CD14-positive monocyte (primary cell): ENCODE measurements around the gene TEX36. TPM values are rescaled to one million over a fixed set of nuclear protein-coding genes. Genes with fewer than 3 reads are reported as not detected.

Experiments
- DNase-seq, 3 donors: peaks; one replicate each; pipeline ENCODE4 v3.0.0-alpha.2; 2011 to 2022
- H2AFZ ChIP-seq: 2 replicates; pipeline ENCODE4 v1.6.0; 2012; ENCODE audit warnings: mild to moderate bottlenecking, low read depth, low read length, inconsistent platforms; ENCODE audit not compliant: insufficient read depth, poor library complexity, severe bottlenecking
- H3K27ac ChIP-seq, 2 donors: 1 replicate in 1 of 2; 2 replicates in 1 of 2; pipeline ENCODE4 v1.5.1; 2012 to 2013; ENCODE audit warnings: low read length in 2 of 2, control low read depth in 1 of 2, inconsistent platforms in 1 of 2, low read depth in 1 of 2, mild to moderate bottlenecking in 1 of 2
- H3K27me3 ChIP-seq, 2 donors: one replicate each; pipeline versions ENCODE4 v1.6.0 to v1.6.1; 2011 to 2013; ENCODE audit warnings: low read length in 2 of 2; ENCODE audit not compliant: control insufficient read depth in 2 of 2, insufficient read depth in 2 of 2
- H3K36me3 ChIP-seq, 2 donors: replicated peaks in 1 of 2; 1 replicate in 1 of 2; 2 replicates in 1 of 2; pipeline versions ENCODE4 v1.5.1 to v1.6.1; 2012 to 2013; ENCODE audit warnings: low read length in 2 of 2, control low read depth in 1 of 2, inconsistent platforms in 1 of 2, mild to moderate bottlenecking in 1 of 2; ENCODE audit not compliant: insufficient read depth in 2 of 2, control insufficient read depth in 1 of 2
- H3K4me1 ChIP-seq, 2 donors: 1 replicate in 1 of 2; 2 replicates in 1 of 2; pipeline versions ENCODE4 v1.5.1 to v1.6.1; 2012 to 2013; ENCODE audit warnings: low read length in 2 of 2, control low read depth in 1 of 2, inconsistent platforms in 1 of 2, mild to moderate bottlenecking in 1 of 2, moderate library complexity in 1 of 2; ENCODE audit not compliant: insufficient read depth in 2 of 2, control insufficient read depth in 1 of 2
- H3K4me2 ChIP-seq: replicated peaks from 2 replicates; pipeline ENCODE3; 2012; ENCODE audit warnings: low read length, moderate library complexity, mild to moderate bottlenecking; ENCODE audit not compliant: poor library complexity, severe bottlenecking; ENCODE audit errors: extremely low read depth
- H3K4me3 ChIP-seq, 3 experiments: fragments of 200-600 bp in 1 of 3; sonication (generic) in 1 of 3; replicated peaks in 1 of 3; 1 replicate in 2 of 3; 2 replicates in 1 of 3; pipeline ENCODE4 v1.5.1; 2011 to 2013; ENCODE audit warnings: low read length in 3 of 3, mild to moderate bottlenecking in 3 of 3, control low read depth in 2 of 3, low read depth in 2 of 3, inconsistent platforms in 1 of 3, moderate library complexity in 1 of 3
- H3K79me2 ChIP-seq: 2 replicates; pipeline ENCODE4 v1.6.0; 2012; ENCODE audit warnings: mild to moderate bottlenecking, control low read depth, inconsistent platforms, low read length, moderate library complexity; ENCODE audit not compliant: insufficient read depth
- H3K9ac ChIP-seq: 2 replicates; pipeline ENCODE4 v1.6.0; 2017; ENCODE audit warnings: low read length, mild to moderate bottlenecking; ENCODE audit not compliant: insufficient read depth, poor library complexity, severe bottlenecking
- H3K9me3 ChIP-seq, 2 donors: replicated peaks in 1 of 2; 1 replicate in 1 of 2; 2 replicates in 1 of 2; pipeline versions ENCODE4 v1.5.1 to v1.6.1; 2012 to 2013; ENCODE audit warnings: low read length in 2 of 2, control low read depth in 1 of 2; ENCODE audit not compliant: control insufficient read depth in 1 of 2, insufficient read depth in 1 of 2
- H4K20me1 ChIP-seq: 2 replicates; pipeline ENCODE4 v1.6.0; 2012; ENCODE audit warnings: mild to moderate bottlenecking, low read length, control low read depth, moderate library complexity; ENCODE audit not compliant: insufficient read depth
- H3K27ac Mint-ChIP-seq, 7 donors: one replicate each; pipeline ENCODE4 v1.8.0; 2020; ENCODE audit warnings: mild to moderate bottlenecking in 7 of 7, mixed read lengths in 7 of 7, moderate library complexity in 6 of 7, inconsistent platforms in 2 of 7
- H3K27me3 Mint-ChIP-seq, 3 donors: one replicate each; pipeline ENCODE4 v1.8.0; 2021 to 2022; ENCODE audit warnings: low read depth in 3 of 3, mild to moderate bottlenecking in 3 of 3, mixed read lengths in 3 of 3, moderate library complexity in 3 of 3, inconsistent platforms in 1 of 3
- H3K36me3 Mint-ChIP-seq, 2 donors: one replicate each; pipeline ENCODE4 v1.8.0; 2020; ENCODE audit warnings: mixed read lengths in 2 of 2, inconsistent platforms in 1 of 2, mild to moderate bottlenecking in 1 of 2
- H3K4me1 Mint-ChIP-seq: one replicate; pipeline ENCODE4 v1.8.0; 2020; ENCODE audit warnings: mild to moderate bottlenecking, mixed read lengths
- H3K4me3 Mint-ChIP-seq, 2 donors: one replicate each; pipeline ENCODE4 v1.8.0; 2020; ENCODE audit warnings: mild to moderate bottlenecking in 2 of 2, mixed read lengths in 2 of 2, moderate library complexity in 1 of 2
- H3K9me3 Mint-ChIP-seq, 7 donors: one replicate each; pipeline ENCODE4 v1.8.0; 2020 to 2022; ENCODE audit warnings: mixed read lengths in 7 of 7, mild to moderate bottlenecking in 6 of 7, moderate library complexity in 6 of 7, inconsistent platforms in 2 of 7
- CTCF ChIP-seq: fragments of 200-600 bp; IDR thresholded peaks from one replicate; pipeline ENCODE4 v1.8.0; 2022; ENCODE audit warnings: antibody characterized with exemption, mild to moderate bottlenecking
- WGBS: methylation state at CpG from one replicate; pipeline ENCODE4 v1.1.5; 2013; ENCODE audit warnings: missing lambda C conversion rate; ENCODE audit not compliant: insufficient coverage; 5-methylcytosine and 5-hydroxymethylcytosine counted together
- intact Hi-C, 2 donors: fragments of 100-400 bp; cut with micrococcal nuclease; formaldehyde crosslinking; loops; one replicate each; pipeline versions ENCODE4 v1.15.0 to v1.15.1; 2023
- polyA plus RNA-seq, 3 donors: library from polyadenylated mRNA; depleted of rRNA in 1 of 3; unstranded in 2 of 3; stranded (reverse) in 1 of 3; fragments of 300-500 nt in 2 of 3; fragments of >200 nt in 1 of 3; fragmentation: Illumina TruSeq in 2 of 3; gene quantifications; 1 replicate in 2 of 3; 2 replicates in 1 of 3; pipeline ENCODE4 v1.2.3, GENCODE V29; 2012 to 2021

Gene TEX36
- polyA plus RNA-seq, 3 donors: not detected

- H3K79me2 ChIP-seq: no peaks in the 10 kb centered on the region
- no peak overlapping the region for H3K27ac ChIP-seq
- no peak overlapping the region for H2AFZ ChIP-seq
- no peaks in the 10 kb centered on the region for H3K36me3 ChIP-seq
- DNase-seq: no peak
- peaks cover 0 to 1% (median 0%) of the 10 kb centered on the region in 7 donors for H3K9me3 Mint-ChIP-seq
- H3K4me3 Mint-ChIP-seq: no peak overlapping the region
- no peaks in the 10 kb centered on the region for H3K27me3 ChIP-seq
- H3K36me3 Mint-ChIP-seq: no peaks in the 10 kb centered on the region
- H3K4me3 ChIP-seq: no peak overlapping the region
- H3K4me1 ChIP-seq: no peaks in the 10 kb centered on the region
- peaks cover 4% of the 10 kb centered on the region for H3K4me1 Mint-ChIP-seq
- H3K9me3 ChIP-seq: no peaks in the 10 kb centered on the region
- H3K9ac ChIP-seq: no peak overlapping the region
- H4K20me1 ChIP-seq: no peaks in the 10 kb centered on the region
- H3K4me2 ChIP-seq: no peak overlapping the region
- H3K27me3 Mint-ChIP-seq: peaks cover 3 to 13% (median 6%) of the 10 kb centered on the region in 3 donors
- intact Hi-C loops: no loop called here
- no CpG with 5 or more reads among the region's 1 CpG for WGBS
- TF ChIP-seq CTCF: no peak
- H3K27ac Mint-ChIP-seq: no peak overlapping the region
These were observed 11.9 kb upstream of the TEX36 start for GRCh38 chr10:125694883-125695282.

GRCh38 chr10:125693524-125693847, 10.5 kb upstream of the TEX36 start:
- H3K9ac ChIP-seq: no peak overlapping the region
- Mint-ChIP-seq H3K27ac (no peak overlapping the region), H3K36me3 (no peaks in the 10 kb centered on the region), H3K4me3 (no peak overlapping the region), H3K4me1 (no peaks in the 10 kb centered on the region), H3K27me3 (peaks cover 3 to 13% (median 7%) of the 10 kb centered on the region in 3 donors), H3K9me3 (peaks cover 0 to 1% (median 0%) of the 10 kb centered on the region in 7 donors)
- H2AFZ ChIP-seq: no peak overlapping the region
- H3K4me1 ChIP-seq: no peaks in the 10 kb centered on the region
- H3K9me3 ChIP-seq: no peaks in the 10 kb centered on the region
- H4K20me1 ChIP-seq: no peaks in the 10 kb centered on the region
- no peaks in the 10 kb centered on the region for H3K79me2 ChIP-seq
- H3K36me3 ChIP-seq: no peaks in the 10 kb centered on the region
- no peak overlapping the region for H3K4me3 ChIP-seq
- 100% methylated on average over 1 of the region's 2 CpGs for WGBS
- H3K27ac ChIP-seq: no peak overlapping the region
- no peak overlapping the region for H3K4me2 ChIP-seq
- no peaks in the 10 kb centered on the region for H3K27me3 ChIP-seq
- intact Hi-C loops: no loop called here
- no peak for TF ChIP-seq CTCF
- no peak for DNase-seq
